ENCODE measurements around the gene SMTNL1.

DNA sequence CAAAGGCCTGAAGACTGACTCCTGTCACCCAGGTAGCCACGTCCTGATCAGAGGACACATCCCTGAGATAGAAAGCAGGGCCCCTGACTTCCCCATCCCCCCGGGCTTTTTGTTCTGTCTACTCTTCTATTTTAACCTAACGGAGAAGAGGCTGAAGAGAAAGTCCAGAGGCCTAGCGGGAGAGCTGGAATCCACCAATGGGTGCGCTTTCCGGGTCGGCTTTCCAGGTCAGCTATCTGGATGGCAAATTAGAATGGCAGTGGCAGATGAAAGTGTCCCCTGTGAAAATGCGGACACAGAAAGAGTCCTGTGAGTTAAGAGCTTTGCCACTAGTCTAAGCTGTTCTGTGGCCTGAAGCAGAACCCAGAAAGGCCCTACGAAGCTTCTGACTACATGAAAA lies 46.9 kb downstream of the SMTNL1 start:
- TF ChIP-seq, protein P1, sequence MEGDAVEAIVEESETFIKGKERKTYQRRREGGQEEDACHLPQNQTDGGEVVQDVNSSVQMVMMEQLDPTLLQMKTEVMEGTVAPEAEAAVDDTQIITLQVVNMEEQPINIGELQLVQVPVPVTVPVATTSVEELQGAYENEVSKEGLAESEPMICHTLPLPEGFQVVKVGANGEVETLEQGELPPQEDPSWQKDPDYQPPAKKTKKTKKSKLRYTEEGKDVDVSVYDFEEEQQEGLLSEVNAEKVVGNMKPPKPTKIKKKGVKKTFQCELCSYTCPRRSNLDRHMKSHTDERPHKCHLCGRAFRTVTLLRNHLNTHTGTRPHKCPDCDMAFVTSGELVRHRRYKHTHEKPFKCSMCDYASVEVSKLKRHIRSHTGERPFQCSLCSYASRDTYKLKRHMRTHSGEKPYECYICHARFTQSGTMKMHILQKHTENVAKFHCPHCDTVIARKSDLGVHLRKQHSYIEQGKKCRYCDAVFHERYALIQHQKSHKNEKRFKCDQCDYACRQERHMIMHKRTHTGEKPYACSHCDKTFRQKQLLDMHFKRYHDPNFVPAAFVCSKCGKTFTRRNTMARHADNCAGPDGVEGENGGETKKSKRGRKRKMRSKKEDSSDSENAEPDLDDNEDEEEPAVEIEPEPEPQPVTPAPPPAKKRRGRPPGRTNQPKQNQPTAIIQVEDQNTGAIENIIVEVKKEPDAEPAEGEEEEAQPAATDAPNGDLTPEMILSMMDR (IDR thresholded peaks at IDR 0.05), result no peak
- TF ChIP-seq POLR2A (IDR thresholded peaks at IDR 0.05), result no peak
